Gastroesophageal sphincter (tissue), 4 donors: ENCODE results near the gene APPBP2. TPM values are rescaled to one million over a fixed set of nuclear protein-coding genes. Genes with fewer than 3 reads are reported as not detected.

Experiments
- ATAC-seq: fragments of 150-250 bp; one replicate; pipeline ENCODE4 v1.9.1; 2016; ENCODE audit warnings: mild to moderate bottlenecking, moderate library complexity
- H3K27ac ChIP-seq, 4 donors: fragments of 200-600 bp; sonication (generic) in 3 of 4; 1 replicate in 3 of 4; 2 replicates in 1 of 4; pipeline ENCODE4 v1.5.1; 2016 to 2019
- H3K27me3 ChIP-seq: fragments of 200-600 bp; sonication (generic); one replicate; pipeline ENCODE4 v1.5.1; 2019
- H3K36me3 ChIP-seq, 2 donors: fragments of 200-600 bp; sonication (generic); one replicate each; pipeline ENCODE4 v1.5.1; 2019; ENCODE audit warnings: control low read depth in 1 of 2
- H3K4me1 ChIP-seq, 3 donors: fragments of 200-600 bp; sonication (generic); 1 replicate in 2 of 3; 2 replicates in 1 of 3; pipeline ENCODE4 v1.5.1; 2016 to 2019; ENCODE audit warnings: control low read depth in 2 of 3
- H3K4me3 ChIP-seq, 2 donors: fragments of 200-600 bp; sonication (generic); one replicate each; pipeline ENCODE4 v1.5.1; 2019; ENCODE audit warnings: mild to moderate bottlenecking in 1 of 2, moderate library complexity in 1 of 2
- H3K9me3 ChIP-seq, 3 donors: fragments of 200-600 bp; sonication (generic); one replicate each; pipeline ENCODE4 v1.5.1; 2017 to 2019; ENCODE audit warnings: control low read depth in 2 of 3
- EP300 ChIP-seq: sonication (generic); formaldehyde crosslinking; IDR thresholded peaks from one replicate; pipeline ENCODE4 v1.6.1; 2017; ENCODE audit warnings: antibody characterized with exemption, mild to moderate bottlenecking
- POLR2A ChIP-seq, 2 donors: fragments of 450-650 bp; IDR thresholded peaks; one replicate each; pipeline ENCODE4 v1.6.1; 2017; ENCODE audit warnings: antibody characterized with exemption in 2 of 2, mild to moderate bottlenecking in 2 of 2, moderate library complexity in 1 of 2
- POLR2AphosphoS5 ChIP-seq: sonication (generic); formaldehyde crosslinking; IDR thresholded peaks from one replicate; pipeline ENCODE4 v1.6.1; 2017; ENCODE audit warnings: antibody characterized with exemption
- WGBS, 2 donors: methylation state at CpG; one replicate each; pipeline ENCODE4 v1.1.5; 2018; ENCODE audit warnings: low coverage in 1 of 2; 5-methylcytosine and 5-hydroxymethylcytosine counted together
- total RNA-seq, 4 donors: library from RNA; depleted of rRNA; stranded (reverse); fragments of >200 nt; gene quantifications; one replicate each; pipeline ENCODE4 v1.1.0, GENCODE V29; 2016
- TF ChIP-seq, protein P1 (sequence below), 4 experiments: fragments of 200-600 bp in 2 of 4; fragments of 450-650 bp in 2 of 4; sonication (generic) in 1 of 4; IDR thresholded peaks; one replicate each; pipeline ENCODE4 v1.5.1; 2017 to 2019; ENCODE audit warnings: antibody characterized with exemption in 4 of 4, mild to moderate bottlenecking in 2 of 4, moderate library complexity in 2 of 4

The APPBP2 gene
- total RNA-seq, 4 donors from 2014 or later, result 30.0 to 39.2 (median 34.4) TPM

DNA sequence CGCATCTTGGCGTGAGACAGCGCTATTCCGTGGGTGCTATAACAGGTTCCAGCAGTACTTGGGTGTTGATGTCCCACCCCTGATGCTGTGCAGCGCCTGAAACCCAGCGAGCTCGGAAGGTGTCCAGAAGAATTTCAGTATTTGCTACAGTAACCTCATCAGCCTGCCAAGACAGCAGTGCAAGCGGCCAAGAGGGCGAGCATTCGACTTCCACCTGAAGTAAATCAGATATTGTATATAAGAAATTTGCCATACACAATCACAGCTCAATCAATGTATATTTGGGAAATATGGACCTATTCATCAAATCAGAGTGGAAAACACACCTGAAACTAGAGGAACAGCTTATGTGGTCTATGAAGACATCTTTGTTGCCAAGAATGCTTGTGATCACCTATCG is 13.0 kb downstream of the APPBP2 start:
- Histone ChIP-seq H3K36me3 (peaks cover 0 to 28% of the 10 kb centered on the region in 2 donors), H3K4me3 (no peak overlapping the region), H3K4me1 (peaks cover 0 to 31% (median 0%) of the 10 kb centered on the region in 3 donors), H3K9me3 (no peaks in the 10 kb centered on the region), H3K27ac (no peak overlapping the region), H3K27me3 (no peaks in the 10 kb centered on the region)
- ATAC-seq, result no peak
- no peak for TF ChIP-seq EP300
- TF ChIP-seq, protein P1, sequence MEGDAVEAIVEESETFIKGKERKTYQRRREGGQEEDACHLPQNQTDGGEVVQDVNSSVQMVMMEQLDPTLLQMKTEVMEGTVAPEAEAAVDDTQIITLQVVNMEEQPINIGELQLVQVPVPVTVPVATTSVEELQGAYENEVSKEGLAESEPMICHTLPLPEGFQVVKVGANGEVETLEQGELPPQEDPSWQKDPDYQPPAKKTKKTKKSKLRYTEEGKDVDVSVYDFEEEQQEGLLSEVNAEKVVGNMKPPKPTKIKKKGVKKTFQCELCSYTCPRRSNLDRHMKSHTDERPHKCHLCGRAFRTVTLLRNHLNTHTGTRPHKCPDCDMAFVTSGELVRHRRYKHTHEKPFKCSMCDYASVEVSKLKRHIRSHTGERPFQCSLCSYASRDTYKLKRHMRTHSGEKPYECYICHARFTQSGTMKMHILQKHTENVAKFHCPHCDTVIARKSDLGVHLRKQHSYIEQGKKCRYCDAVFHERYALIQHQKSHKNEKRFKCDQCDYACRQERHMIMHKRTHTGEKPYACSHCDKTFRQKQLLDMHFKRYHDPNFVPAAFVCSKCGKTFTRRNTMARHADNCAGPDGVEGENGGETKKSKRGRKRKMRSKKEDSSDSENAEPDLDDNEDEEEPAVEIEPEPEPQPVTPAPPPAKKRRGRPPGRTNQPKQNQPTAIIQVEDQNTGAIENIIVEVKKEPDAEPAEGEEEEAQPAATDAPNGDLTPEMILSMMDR (IDR thresholded peaks at IDR 0.05), result no peak
- no peak for TF ChIP-seq POLR2A (IDR thresholded peaks at IDR 0.05)
- TF ChIP-seq POLR2AphosphoS5, result no peak
- 71 to 86% methylated on average over 2 to 11 of the region's 11 CpGs for WGBS, 2 donors

DNA sequence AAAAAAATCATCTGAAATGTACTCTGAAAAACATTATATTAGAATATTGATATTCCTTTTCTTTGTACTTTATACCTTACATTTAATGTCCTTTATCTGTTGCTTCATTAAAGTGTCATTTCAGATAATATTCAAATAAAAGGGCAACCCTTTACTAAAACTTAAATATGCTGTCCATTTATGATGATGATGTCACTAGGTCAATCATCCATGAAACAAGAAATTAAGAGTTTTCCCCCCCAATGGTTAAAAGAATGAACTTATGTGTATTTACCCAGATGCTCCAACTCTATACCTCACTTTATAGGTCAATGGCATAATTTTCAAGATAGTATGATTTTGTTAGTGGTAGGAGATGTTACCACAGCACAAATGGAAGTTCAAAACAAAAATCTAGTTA is 15.3 kb downstream of the APPBP2 start:
- Histone ChIP-seq H3K27me3 (no peaks in the 10 kb centered on the region), H3K9me3 (no peaks in the 10 kb centered on the region), H3K36me3 (peaks cover 0 to 28% of the 10 kb centered on the region in 2 donors), H3K4me1 (peaks cover 0 to 50% (median 0%) of the 10 kb centered on the region in 3 donors), H3K27ac (no peak overlapping the region), H3K4me3 (no peak overlapping the region)
- TF ChIP-seq POLR2AphosphoS5 (no peak), POLR2A (IDR thresholded peaks at IDR 0.05) (no peak), EP300 (no peak)
- TF ChIP-seq, protein P1 (IDR thresholded peaks at IDR 0.05), result no peak
- no peak for ATAC-seq

DNA sequence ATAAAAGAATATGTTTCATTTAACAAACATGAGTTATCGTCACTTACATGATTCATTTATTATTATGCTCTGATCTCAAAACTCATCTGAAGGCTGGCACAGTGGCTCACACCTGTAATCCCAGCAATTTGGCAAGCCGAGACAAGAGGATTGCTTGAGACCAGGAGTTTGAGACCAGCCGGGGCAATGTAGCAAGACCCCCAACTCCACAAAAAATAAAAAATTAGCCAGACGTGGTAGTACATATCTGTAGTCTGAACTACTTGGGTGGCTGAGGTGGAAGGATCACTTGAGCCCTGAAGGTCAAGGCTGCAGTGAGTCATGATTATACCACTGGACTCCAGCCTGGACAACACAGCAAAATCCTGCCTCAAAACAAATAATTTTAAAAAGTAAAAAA is 16.0 kb downstream of the APPBP2 start:
- TF ChIP-seq POLR2A (IDR thresholded peaks at IDR 0.05) (no peak), EP300 (no peak), POLR2AphosphoS5 (no peak)
- TF ChIP-seq, protein P1 (IDR thresholded peaks at IDR 0.05), result no peak
- no peak overlapping the region for H3K27ac ChIP-seq
- H3K4me1 ChIP-seq, result peaks cover 0 to 47% (median 0%) of the 10 kb centered on the region in 3 donors
- no peak overlapping the region for H3K4me3 ChIP-seq
- no peaks in the 10 kb centered on the region for H3K27me3 ChIP-seq
- ATAC-seq, result no peak
- 80 to 84% methylated on average over 4 of the region's 4 CpGs for WGBS, 2 donors
- H3K36me3 ChIP-seq, result peaks cover 0 to 28% of the 10 kb centered on the region in 2 donors
- no peaks in the 10 kb centered on the region for H3K9me3 ChIP-seq

DNA sequence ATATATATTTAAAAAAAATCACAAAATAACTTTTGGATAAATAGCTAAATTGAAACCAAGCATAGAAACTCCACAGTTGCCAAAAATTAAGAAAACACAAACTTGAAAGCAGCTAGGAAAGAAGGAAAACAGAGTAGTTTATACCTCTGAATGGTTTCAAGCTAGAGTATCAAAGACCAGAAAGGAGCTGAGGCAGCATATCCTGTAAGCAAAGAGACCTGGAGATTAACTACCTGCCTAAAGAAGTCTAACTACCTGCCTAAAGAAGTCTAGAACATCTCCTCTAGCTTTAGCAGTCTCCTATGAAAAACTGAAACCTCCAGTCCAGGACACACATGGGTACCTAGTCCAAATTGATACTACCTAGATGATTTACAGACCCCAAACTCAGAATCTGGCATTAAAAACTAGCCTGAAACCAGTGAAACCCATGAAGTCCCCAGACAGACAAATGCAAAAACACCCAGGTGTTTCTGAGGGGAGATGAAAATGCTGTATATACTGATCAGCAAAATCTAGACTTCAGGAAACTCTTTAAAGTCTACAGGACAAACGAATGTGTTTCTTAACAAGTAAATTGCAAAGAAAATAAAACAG is 17.6 kb downstream of the APPBP2 start:
- peaks cover 0 to 59% (median 0%) of the 10 kb centered on the region in 3 donors for H3K4me1 ChIP-seq

DNA sequence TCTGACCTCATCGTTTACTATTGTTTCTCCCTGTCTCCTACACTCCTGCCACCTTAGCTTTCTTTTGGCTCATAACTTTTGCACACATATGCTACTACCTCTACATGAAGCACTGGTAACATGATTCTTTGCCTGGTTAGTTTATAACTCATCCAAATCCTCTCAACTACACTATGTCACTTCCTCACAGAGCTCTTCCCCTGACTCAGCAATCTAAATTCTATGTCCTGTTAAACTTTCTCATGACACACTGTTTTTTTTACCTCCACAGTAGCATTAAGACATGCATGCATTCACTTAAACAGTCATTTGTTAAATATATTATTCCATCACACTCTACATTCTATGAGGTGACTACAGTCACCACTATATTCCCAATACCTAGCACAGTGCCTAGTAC is 19.7 kb downstream of the APPBP2 start:
- no peak for TF ChIP-seq POLR2AphosphoS5
- H3K9me3 ChIP-seq, result no peaks in the 10 kb centered on the region
- 82 to 83% methylated on average over 1 of the region's 1 CpG for WGBS, 2 donors
- peaks cover 0 to 69% (median 0%) of the 10 kb centered on the region in 3 donors for H3K4me1 ChIP-seq
- peaks cover 0 to 12% of the 10 kb centered on the region in 2 donors for H3K36me3 ChIP-seq
- H3K27me3 ChIP-seq, result no peaks in the 10 kb centered on the region
- no peak for ATAC-seq
- no peak overlapping the region for H3K4me3 ChIP-seq
- no peak overlapping the region for H3K27ac ChIP-seq

More for the DNA sequence above, 17.6 kb downstream of the APPBP2 start:
- 55 to 71% methylated on average over 1 of the region's 1 CpG for WGBS, 2 donors
- TF ChIP-seq, protein P1 (IDR thresholded peaks at IDR 0.05), result no peak
- TF ChIP-seq EP300 (no peak), POLR2AphosphoS5 (no peak), POLR2A (IDR thresholded peaks at IDR 0.05) (no peak)
- Histone ChIP-seq H3K27me3 (no peaks in the 10 kb centered on the region), H3K4me3 (no peak overlapping the region), H3K36me3 (peaks cover 0 to 27% of the 10 kb centered on the region in 2 donors), H3K27ac (no peak overlapping the region), H3K9me3 (no peaks in the 10 kb centered on the region)
- ATAC-seq, result no peak
